OCI-LY3 (cell line): ENCODE data around the gene OTX1.
"Not testable (repeated sequence)": the region's sequence is repeated elsewhere in the genome, so short reads cannot be mapped to it uniquely, and the experiment has no call there.

Experiments used
- EZH2phosphoT487 ChIP-seq: fragments of 200-600 bp; shearing (Covaris generic); IDR thresholded peaks from 2 replicates; pipeline ENCODE4 v1.6.1; 2018; ENCODE audit warnings: antibody characterized with exemption, mixed run types, low read depth
- TF ChIP-seq, protein P1 (sequence below): fragments of 200-600, 300-600 bp; sonication (generic); IDR thresholded peaks from 2 replicates; pipeline ENCODE4 v1.5.1; 2014; ENCODE audit warnings: antibody characterized with exemption, low read length, low read depth

DNA sequence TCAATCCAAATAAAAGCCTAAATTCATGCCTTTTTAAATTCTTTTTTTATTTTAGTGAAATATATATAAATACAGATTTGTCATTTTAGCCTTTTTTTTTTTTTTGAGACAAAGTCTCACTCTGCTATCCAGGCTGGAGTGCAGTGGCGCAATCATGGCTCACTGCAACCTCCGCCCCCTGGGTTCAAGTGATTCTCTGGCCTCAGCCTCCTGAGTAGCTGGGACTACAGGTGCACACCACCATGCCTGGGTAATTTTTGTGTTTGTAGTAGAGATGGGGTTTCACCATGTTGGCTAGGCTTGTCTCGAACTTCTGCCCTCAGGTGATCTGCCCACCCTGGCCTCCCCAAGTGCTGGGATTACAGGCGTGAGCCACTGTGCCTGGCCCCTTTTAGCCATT lies 23.8 kb downstream of the OTX1 start:
- TF ChIP-seq, protein P1, sequence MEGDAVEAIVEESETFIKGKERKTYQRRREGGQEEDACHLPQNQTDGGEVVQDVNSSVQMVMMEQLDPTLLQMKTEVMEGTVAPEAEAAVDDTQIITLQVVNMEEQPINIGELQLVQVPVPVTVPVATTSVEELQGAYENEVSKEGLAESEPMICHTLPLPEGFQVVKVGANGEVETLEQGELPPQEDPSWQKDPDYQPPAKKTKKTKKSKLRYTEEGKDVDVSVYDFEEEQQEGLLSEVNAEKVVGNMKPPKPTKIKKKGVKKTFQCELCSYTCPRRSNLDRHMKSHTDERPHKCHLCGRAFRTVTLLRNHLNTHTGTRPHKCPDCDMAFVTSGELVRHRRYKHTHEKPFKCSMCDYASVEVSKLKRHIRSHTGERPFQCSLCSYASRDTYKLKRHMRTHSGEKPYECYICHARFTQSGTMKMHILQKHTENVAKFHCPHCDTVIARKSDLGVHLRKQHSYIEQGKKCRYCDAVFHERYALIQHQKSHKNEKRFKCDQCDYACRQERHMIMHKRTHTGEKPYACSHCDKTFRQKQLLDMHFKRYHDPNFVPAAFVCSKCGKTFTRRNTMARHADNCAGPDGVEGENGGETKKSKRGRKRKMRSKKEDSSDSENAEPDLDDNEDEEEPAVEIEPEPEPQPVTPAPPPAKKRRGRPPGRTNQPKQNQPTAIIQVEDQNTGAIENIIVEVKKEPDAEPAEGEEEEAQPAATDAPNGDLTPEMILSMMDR = not testable (repeated sequence)
- TF ChIP-seq EZH2phosphoT487 = not testable (repeated sequence)
